Measurements from ENCODE around the gene DDB1.

DDB1 gene

DNA sequence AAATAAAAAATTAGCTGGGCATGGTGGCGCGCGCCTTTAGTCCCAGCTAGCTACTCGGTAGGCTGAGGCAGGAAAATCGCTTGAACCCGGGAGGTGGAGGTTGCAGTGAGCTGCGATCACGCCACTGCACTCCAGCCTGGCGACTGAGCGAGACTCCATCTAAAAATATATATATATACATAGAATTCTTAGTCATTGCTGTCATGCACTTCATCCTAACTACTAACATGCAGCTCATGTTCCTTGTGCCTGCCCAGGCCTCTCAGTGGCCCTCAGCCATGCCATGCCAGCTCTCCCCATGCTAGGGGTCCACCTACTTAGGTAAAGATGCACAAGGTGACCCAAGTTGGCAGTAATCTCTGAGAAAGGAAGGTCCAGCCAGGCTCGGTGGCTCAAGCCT, 25.7 kb upstream of the DDB1 start:
- ChIA-PET POLR2A (no interaction called here), CTCF (interaction anchor here (20.8 to 27.5 kb wide), 2 partner anchors 22 to 25 kb away, joined by 239 to 352 read pairs; partner anchors contain the start of genes DDB1 and TKFC)
- no peak for DNase-seq (ENCODE audit: low read depth, low spot score)
- H3K4me3 ChIP-seq (ENCODE audit: low read depth, low read length) = no peak overlapping the region
- TF ChIP-seq, protein P1, sequence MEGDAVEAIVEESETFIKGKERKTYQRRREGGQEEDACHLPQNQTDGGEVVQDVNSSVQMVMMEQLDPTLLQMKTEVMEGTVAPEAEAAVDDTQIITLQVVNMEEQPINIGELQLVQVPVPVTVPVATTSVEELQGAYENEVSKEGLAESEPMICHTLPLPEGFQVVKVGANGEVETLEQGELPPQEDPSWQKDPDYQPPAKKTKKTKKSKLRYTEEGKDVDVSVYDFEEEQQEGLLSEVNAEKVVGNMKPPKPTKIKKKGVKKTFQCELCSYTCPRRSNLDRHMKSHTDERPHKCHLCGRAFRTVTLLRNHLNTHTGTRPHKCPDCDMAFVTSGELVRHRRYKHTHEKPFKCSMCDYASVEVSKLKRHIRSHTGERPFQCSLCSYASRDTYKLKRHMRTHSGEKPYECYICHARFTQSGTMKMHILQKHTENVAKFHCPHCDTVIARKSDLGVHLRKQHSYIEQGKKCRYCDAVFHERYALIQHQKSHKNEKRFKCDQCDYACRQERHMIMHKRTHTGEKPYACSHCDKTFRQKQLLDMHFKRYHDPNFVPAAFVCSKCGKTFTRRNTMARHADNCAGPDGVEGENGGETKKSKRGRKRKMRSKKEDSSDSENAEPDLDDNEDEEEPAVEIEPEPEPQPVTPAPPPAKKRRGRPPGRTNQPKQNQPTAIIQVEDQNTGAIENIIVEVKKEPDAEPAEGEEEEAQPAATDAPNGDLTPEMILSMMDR (IDR thresholded peaks at IDR 0.05; ENCODE audit: insufficient read depth, low read length, missing control alignments) = no peak

DNA sequence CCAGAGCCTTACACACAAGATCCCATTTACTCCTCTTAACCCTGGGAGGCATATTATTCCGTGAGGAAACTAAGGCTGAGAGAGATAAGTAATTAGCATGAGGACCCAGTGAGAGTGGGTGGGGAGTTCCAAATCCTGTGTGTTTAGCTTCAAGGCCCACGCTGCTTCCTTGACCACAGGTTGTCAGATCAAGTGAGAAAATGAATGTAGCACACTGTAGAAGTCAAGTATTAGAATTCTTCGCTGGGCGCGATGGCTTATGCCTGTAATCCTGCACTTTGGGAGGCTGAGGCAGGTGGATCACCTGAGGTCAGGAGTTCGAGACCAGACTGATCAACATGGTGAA, 25.0 kb upstream of the DDB1 start:
- POLR2A ChIA-PET = interaction anchor here (1.1 kb wide), 1 partner anchor 13 kb away, joined by 3 read pairs; no protein-coding TSS in a partner anchor
- TF ChIP-seq, protein P1 (IDR thresholded peaks at IDR 0.05; ENCODE audit: insufficient read depth, low read length, missing control alignments) = no peak
- H3K4me3 ChIP-seq (ENCODE audit: low read depth, low read length) = no peak overlapping the region
- CTCF ChIA-PET = interaction anchor here (0.8 to 27.5 kb wide), 3 partner anchors 13 to 26 kb away, joined by 3 to 352 read pairs (median 239); partner anchors contain the start of genes DDB1 and TKFC
- DNase-seq (ENCODE audit: low read depth, low spot score) = no peak

DNA sequence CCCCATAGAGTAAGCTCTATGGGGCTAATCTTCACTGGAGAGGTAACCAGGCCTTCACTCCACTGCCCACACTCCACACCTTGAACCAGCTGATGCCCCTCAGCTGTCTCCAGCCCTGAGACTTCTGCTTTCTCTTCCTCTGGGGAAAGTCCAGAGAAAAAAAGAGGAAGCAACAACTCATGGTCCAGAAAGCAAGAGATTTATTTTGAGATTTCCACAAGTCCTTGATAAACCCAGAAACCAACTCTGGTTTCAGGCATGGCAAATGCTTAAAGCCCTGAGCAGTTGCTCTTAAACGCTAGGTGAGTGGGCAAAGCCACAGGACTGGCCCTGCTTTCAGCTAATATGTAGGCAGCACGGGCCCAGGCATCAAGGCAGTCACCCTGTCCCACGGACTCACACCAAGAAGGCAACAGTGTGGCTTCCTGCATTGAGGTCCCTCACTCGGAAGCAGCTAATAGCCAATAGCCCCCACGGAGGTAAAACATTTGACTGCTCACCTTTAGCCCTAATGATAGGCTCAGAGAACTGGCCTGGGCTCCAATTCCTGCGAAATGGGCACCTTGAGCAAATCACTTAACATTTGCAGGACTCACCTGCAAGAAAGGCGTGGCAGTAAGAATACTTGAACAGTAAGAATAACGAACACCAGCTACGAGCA, 24.5 kb upstream of the DDB1 start:
- ChIA-PET CTCF (interaction anchor here (0.8 to 27.5 kb wide), 3 partner anchors 14 to 26 kb away, joined by 3 to 352 read pairs (median 239); partner anchors contain the start of genes DDB1 and TKFC), POLR2A (interaction anchor here (1.1 kb wide), 1 partner anchor 14 kb away, joined by 3 read pairs; no protein-coding TSS in a partner anchor)
- DNase-seq (ENCODE audit: low read depth, low spot score) = no peak

DNA sequence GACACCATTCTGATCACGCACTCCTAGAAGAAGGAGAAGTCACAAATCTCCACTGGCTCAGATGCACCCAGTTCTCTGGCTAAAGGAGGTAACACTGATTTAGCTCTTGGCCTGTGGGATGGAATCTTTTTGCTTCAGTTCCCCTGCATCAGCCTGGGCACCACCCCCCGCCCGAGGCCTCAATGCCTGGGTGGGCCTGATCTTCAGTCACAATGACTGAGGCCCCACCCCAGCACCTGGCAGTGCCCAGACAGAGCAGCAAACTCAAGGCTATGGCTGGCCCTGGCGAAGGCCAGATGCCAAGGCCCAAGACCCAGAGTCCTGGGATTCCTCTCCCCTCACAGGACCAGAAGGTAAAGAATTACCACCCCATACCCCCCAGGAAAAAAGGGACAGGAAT, 23.8 kb upstream of the DDB1 start:
- ChIA-PET CTCF (interaction anchor here (20.8 to 27.5 kb wide), 2 partner anchors 20 to 27 kb away, joined by 239 to 352 read pairs; partner anchors contain the start of genes DDB1 and TKFC), POLR2A (interaction anchor here (1.1 kb wide), 1 partner anchor 14 kb away, joined by 3 read pairs; no protein-coding TSS in a partner anchor)
- DNase-seq (ENCODE audit: low read depth, low spot score) = no peak
- no peak overlapping the region for H3K4me3 ChIP-seq (ENCODE audit: low read depth, low read length)
- TF ChIP-seq, protein P1 (IDR thresholded peaks at IDR 0.05; ENCODE audit: insufficient read depth, low read length, missing control alignments) = no peak

More for the DNA sequence above, 24.5 kb upstream of the DDB1 start:
- H3K4me3 ChIP-seq (ENCODE audit: low read depth, low read length) = no peak overlapping the region
- TF ChIP-seq, protein P1 (IDR thresholded peaks at IDR 0.05; ENCODE audit: insufficient read depth, low read length, missing control alignments) = no peak

DNA sequence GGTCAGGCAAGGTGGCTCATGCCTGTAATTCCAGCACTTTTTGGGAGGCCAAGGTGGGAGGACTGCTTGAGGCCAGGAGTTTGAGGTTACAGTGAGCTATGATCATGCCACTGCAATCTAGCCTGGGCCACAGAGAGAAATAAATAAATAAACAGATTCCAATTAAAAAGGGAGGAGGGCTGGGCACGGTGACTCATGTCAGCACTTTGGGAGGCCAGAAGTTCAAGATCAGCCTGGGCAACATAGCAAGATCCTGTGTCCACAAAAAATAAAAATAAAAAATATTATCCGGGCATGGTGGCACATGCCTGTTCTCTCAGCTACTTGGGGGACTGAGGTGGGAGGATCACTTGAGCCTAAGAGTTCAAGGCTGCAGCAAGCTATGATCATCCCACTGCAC, 21.3 kb upstream of the DDB1 start:
- TF ChIP-seq, protein P1 (IDR thresholded peaks at IDR 0.05; ENCODE audit: insufficient read depth, low read length, missing control alignments) = no peak
- DNase-seq (ENCODE audit: low read depth, low spot score) = no peak
- no peak overlapping the region for H3K4me3 ChIP-seq (ENCODE audit: low read depth, low read length)
- ChIA-PET CTCF (interaction anchor here (20.8 to 27.5 kb wide), 2 partner anchors 18 to 30 kb away, joined by 239 to 352 read pairs; partner anchors contain the start of genes DDB1 and TKFC), POLR2A (no interaction called here)

Measured in AG04449 (cell line).